ENCODE results near the gene MAPKAPK3. TPM values are rescaled to one million over a fixed set of nuclear protein-coding genes. Genes with fewer than 3 reads are reported as not detected.

The MAPKAPK3 gene
- total and polyA plus RNA-seq, 12 donors = 40.6 to 101 (median 65.0) TPM

DNA sequence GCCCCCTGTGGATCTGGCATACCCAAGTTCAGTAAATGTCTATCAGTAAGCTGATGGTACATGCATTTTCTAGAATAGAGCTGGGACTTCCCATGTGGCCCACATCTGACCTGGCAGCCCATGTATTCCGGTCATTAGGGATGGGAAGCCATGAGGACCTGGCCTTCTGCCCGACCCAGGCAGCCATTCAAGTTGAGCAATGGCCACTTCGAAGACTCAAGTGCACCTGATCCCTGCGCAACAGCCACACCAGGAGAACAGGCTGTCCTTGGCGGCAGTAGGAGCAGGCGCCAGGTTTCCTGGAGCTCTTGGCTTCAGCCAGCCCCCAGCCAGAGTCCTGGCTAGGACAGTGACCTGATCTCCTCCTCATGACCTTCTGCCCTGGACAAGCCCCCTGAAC lies 33.1 kb upstream of the MAPKAPK3 start:
- 63 to 86% (median 77%) methylated on average over 1 to 6 of the region's 6 CpGs for WGBS, 4 donors
- intact Hi-C loops (cut with DNase I) = no loop called here
- no peaks in the 10 kb centered on the region for H3K4me1 ChIP-seq (replicated peaks in 1 of 2)

DNA sequence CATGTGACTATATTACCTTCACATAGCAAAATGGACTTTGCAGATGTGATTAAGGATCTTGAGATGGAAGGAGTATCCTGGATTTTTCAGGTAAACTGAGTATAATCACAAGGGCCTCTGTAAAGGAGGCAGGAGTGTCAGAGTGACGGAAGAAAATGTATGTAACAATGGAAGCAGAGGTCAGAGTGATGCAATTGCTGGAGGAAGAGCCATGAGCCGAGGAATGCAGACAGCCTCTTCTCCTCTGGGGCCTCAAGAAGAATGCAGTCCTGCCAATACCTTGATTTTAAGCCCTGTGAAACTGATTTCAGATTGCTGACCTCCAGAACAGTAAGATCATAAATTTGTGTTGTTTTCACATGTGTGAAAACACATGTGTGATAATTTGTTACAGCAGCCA lies 32.6 kb upstream of the MAPKAPK3 start:
- Histone ChIP-seq H3K4me1 (replicated peaks in 1 of 2) (no peaks in the 10 kb centered on the region), H3K27ac (peak overlapping the region in 1 of 5 donors; percentile 45), H3K9me3 (replicated peaks in 1 of 3) (no peaks in the 10 kb centered on the region), H3K4me3 (no peak overlapping the region), H3K27me3 (no peaks in the 10 kb centered on the region), H3K36me3 (replicated peaks in 1 of 2) (no peaks in the 10 kb centered on the region)
- intact Hi-C loops (cut with DNase I) = no loop called here
- WGBS, 4 donors = 74 to 82% (median 78%) methylated on average over 2 of the region's 2 CpGs
- DNase-seq = no peak
- TF ChIP-seq, protein P1, sequence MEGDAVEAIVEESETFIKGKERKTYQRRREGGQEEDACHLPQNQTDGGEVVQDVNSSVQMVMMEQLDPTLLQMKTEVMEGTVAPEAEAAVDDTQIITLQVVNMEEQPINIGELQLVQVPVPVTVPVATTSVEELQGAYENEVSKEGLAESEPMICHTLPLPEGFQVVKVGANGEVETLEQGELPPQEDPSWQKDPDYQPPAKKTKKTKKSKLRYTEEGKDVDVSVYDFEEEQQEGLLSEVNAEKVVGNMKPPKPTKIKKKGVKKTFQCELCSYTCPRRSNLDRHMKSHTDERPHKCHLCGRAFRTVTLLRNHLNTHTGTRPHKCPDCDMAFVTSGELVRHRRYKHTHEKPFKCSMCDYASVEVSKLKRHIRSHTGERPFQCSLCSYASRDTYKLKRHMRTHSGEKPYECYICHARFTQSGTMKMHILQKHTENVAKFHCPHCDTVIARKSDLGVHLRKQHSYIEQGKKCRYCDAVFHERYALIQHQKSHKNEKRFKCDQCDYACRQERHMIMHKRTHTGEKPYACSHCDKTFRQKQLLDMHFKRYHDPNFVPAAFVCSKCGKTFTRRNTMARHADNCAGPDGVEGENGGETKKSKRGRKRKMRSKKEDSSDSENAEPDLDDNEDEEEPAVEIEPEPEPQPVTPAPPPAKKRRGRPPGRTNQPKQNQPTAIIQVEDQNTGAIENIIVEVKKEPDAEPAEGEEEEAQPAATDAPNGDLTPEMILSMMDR (IDR thresholded peaks at IDR 0.05) = no peak
- no peak for TF ChIP-seq POLR2A (IDR thresholded peaks at IDR 0.05)

More for the DNA sequence above, 33.1 kb upstream of the MAPKAPK3 start:
- peak in 6 of 7 donors; percentile 48 to 80 (median 66) for DNase-seq
- no peak overlapping the region for H3K4me3 ChIP-seq
- H3K27ac ChIP-seq = peak overlapping the region in 1 of 5 donors; percentile 45
- no peaks in the 10 kb centered on the region for H3K9me3 ChIP-seq (replicated peaks in 1 of 3)
- H3K36me3 ChIP-seq (replicated peaks in 1 of 2) = no peaks in the 10 kb centered on the region
- TF ChIP-seq, protein P1 (IDR thresholded peaks at IDR 0.05) = no peak
- no peak for TF ChIP-seq POLR2A (IDR thresholded peaks at IDR 0.05)
- H3K27me3 ChIP-seq = no peaks in the 10 kb centered on the region

DNA sequence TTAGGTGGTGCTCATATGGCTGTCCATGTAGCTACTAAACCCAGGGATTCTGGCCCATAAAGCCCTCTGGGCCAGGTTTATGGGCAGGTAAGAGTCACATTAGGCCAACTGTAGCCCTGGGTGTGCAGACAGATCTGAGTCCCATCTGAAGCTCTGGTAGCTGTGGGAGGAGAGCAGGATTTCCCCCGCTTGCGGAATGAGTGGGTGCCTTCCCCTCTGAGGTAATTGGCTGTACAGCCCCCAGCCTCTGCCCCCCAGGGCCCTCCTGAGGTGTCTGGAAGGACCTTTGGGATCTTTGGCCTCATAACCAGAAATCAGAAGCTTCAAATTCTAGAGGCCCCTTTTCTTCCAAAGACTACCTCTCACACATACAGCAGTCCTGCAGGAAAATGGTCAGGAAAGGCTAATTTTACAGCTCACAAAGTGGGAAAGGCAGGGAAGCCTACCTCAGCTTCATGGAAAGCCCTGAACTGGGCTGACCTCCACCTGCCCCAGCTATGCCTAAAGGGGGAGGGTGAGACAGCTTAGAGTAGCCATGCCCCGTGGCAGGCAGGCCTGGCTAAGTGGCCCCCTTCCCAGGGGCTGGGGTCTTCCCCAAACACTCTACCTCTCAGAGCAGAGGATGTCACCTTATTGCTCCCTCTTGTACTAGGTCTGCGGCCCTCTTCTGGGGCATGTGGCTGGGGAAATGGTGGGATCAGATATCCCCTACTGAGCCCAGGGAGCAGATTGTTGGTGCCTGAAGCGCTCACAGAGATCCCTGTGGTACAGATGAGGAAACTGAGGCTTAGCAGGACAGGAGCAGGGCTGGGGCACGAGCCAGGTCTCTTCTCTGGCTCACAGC lies 30.8 kb upstream of the MAPKAPK3 start:
- Histone ChIP-seq H3K27me3 (no peaks in the 10 kb centered on the region), H3K4me1 (replicated peaks in 1 of 2) (peaks cover 0 to 3% of the 10 kb centered on the region in 2 donors), H3K9me3 (replicated peaks in 1 of 3) (no peaks in the 10 kb centered on the region), H3K4me3 (no peak overlapping the region), H3K27ac (no peak overlapping the region), H3K36me3 (replicated peaks in 1 of 2) (no peaks in the 10 kb centered on the region)
- intact Hi-C loops (cut with DNase I) = no loop called here
- DNase-seq = no peak
- TF ChIP-seq, protein P1 (IDR thresholded peaks at IDR 0.05) = no peak
- no peak for TF ChIP-seq POLR2A (IDR thresholded peaks at IDR 0.05)
- 11 to 100% (median 90%) methylated on average over 1 to 6 of the region's 6 CpGs for WGBS, 4 donors

DNA sequence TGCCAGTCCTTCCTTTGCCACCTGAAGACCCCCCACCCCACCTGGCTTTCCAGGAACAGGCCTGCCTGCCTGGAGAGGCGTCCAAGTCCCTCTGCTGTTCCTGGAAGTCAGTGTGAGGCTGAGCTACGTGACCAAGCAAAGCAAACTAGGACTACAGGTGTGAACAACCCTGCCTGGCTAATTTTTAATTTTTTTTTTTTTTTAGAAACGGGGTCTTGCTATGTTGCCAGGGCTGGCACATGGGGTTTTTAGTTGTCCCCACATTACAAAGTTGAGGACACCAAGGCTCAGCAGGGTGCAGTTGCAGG lies 30.2 kb upstream of the MAPKAPK3 start:
- Histone ChIP-seq H3K27ac (no peak overlapping the region), H3K4me1 (replicated peaks in 1 of 2) (peaks cover 0 to 3% of the 10 kb centered on the region in 2 donors), H3K4me3 (no peak overlapping the region), H3K36me3 (replicated peaks in 1 of 2) (no peaks in the 10 kb centered on the region), H3K27me3 (no peaks in the 10 kb centered on the region), H3K9me3 (replicated peaks in 1 of 3) (no peaks in the 10 kb centered on the region)
- WGBS, 4 donors = 51 to 82% (median 75%) methylated on average over 3 of the region's 3 CpGs
- DNase-seq = no peak
- TF ChIP-seq, protein P1 (IDR thresholded peaks at IDR 0.05) = no peak
- TF ChIP-seq POLR2A (IDR thresholded peaks at IDR 0.05) = no peak
- intact Hi-C loops (cut with DNase I) = no loop called here
